Measurements from ENCODE around the gene ANXA6. TPM values are rescaled to one million over a fixed set of nuclear protein-coding genes. Genes with fewer than 3 reads are reported as not detected.

ANXA6 gene
- total and polyA plus RNA-seq, 5 donors from 2014 or later, result 171 to 364 (median 290) TPM

DNA sequence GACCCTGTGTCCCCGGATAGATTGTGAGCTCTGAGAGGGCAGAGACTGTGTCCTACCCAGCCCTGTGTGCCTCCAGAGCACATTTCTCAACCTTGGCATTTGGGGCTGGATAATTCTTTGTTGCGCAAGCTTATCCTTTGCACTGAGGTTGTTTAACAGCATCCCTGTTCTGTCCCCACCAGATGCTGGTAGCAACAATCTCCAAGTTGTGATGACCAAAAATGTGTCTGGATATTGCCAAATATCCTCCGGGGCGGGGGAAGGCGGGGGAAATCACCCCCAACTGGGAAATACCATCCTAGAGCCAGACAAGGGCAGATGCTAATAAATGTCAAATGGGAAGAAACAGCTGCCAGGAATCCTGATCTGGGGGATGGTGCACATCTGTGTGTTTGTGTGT lies 52.8 kb downstream of the ANXA6 start:
- Mint-ChIP-seq H3K27me3 (no peaks in the 10 kb centered on the region), H3K36me3 (peaks cover 64% of the 10 kb centered on the region)

DNA sequence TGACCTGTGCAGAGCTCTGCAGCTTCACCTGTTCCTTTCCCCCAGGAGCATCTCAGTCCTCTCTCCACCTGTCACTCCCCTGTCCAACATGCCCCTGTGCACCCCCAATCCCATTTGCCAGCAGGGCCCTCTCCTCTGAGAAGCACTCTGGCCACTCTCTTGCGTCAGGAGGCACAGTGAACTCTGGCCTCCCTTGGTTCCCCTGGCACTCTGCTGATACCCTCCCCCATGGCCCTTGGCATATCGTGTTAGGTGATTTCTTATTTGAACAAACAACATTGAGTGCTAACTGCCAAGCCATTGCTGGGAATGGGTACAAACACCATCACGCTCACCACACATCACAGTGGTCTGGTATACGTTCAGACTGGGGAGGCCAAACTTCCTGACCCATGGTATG lies 55.8 kb downstream of the ANXA6 start:
- DNase-seq (no peak), ATAC-seq (ENCODE audit: low read depth in 2 of 2) (no peak)
- H3K4me1 Mint-ChIP-seq, result peaks cover 0 to 23% (median 19%) of the 10 kb centered on the region in 4 donors
- Histone ChIP-seq H3K27ac (ENCODE audit: insufficient read depth, low read length, poor library complexity, severe bottlenecking) (no peak overlapping the region), H3K4me1 (ENCODE audit: control insufficient read depth, insufficient read depth, low read length, poor library complexity, severe bottlenecking) (no peaks in the 10 kb centered on the region), H3K36me3 (ENCODE audit: control insufficient read depth, insufficient read depth, low read length) (peaks cover 78% of the 10 kb centered on the region), H3K27me3 (ENCODE audit: control insufficient read depth, insufficient read depth, low read length) (no peaks in the 10 kb centered on the region), H3K4me3 (ENCODE audit: low read depth, low read length) (no peak overlapping the region), H3K9me3 (ENCODE audit: control insufficient read depth in 2 of 2, low read length in 2 of 2) (no peaks in the 10 kb centered on the region)
- peaks cover 46% of the 10 kb centered on the region for H3K36me3 Mint-ChIP-seq
- H3K27me3 Mint-ChIP-seq, result no peaks in the 10 kb centered on the region
- no peaks in the 10 kb centered on the region for H3K9me3 Mint-ChIP-seq
- peak overlapping the region in 2 of 3 donors; percentile 32 to 85 for H3K27ac Mint-ChIP-seq
- H3K4me3 Mint-ChIP-seq, result no peak overlapping the region

More for the DNA sequence above, 52.8 kb downstream of the ANXA6 start:
- H3K9me3 Mint-ChIP-seq, result no peaks in the 10 kb centered on the region
- Histone ChIP-seq H3K9me3 (ENCODE audit: control insufficient read depth in 2 of 2, low read length in 2 of 2) (no peaks in the 10 kb centered on the region), H3K36me3 (ENCODE audit: control insufficient read depth, insufficient read depth, low read length) (peaks cover 98% of the 10 kb centered on the region), H3K27ac (ENCODE audit: insufficient read depth, low read length, poor library complexity, severe bottlenecking) (no peak overlapping the region), H3K27me3 (ENCODE audit: control insufficient read depth, insufficient read depth, low read length) (no peaks in the 10 kb centered on the region), H3K4me3 (ENCODE audit: low read depth, low read length) (no peak overlapping the region), H3K4me1 (ENCODE audit: control insufficient read depth, insufficient read depth, low read length, poor library complexity, severe bottlenecking) (no peaks in the 10 kb centered on the region)
- no peak for ATAC-seq (ENCODE audit: low read depth in 2 of 2)
- H3K4me3 Mint-ChIP-seq, result no peak overlapping the region
- DNase-seq, result no peak
- H3K4me1 Mint-ChIP-seq, result peaks cover 0 to 13% (median 5%) of the 10 kb centered on the region in 4 donors
- peak overlapping the region in 2 of 3 donors; percentile 13 to 20 for H3K27ac Mint-ChIP-seq

DNA sequence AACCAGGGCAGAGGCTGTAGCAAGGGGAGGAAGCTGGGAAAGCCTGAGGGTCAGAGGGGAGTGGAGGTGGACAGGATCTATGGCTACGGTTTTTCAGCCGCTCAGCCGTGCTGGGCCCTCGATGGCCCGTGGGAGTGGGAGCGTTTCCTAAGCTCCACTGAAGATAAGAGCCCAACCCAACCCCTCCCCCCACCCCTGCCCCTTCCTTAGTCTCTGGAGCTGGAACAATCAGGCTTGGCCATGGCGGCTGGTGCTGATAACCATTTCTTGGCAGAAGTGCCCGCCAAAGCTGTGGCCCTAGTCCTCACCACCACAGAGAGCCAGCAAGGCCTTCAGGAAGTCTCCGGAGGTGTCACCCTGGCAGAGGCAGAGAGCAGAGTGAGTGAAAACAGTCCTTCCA lies 56.4 kb downstream of the ANXA6 start:
- H3K27me3 Mint-ChIP-seq, result no peaks in the 10 kb centered on the region

DNA sequence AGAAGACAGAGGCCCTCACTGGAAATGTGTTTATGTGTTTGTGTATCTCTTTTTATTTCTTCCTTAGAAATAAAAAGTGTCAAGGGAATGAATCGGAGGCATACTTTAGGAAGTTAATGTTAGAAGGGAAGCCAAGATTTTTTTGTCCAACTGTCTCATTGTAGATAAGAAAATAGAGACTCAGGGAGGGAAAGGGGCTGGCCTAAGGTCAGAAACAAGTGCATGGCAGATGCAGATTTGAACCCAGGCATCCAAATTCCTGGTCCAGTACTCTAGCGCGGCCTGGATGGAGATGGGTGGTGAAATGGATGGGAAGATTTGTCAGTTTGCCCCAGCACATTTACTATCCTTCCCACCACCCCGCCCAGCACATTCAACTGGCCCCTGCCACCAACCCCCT lies 56.9 kb downstream of the ANXA6 start:
- H3K4me3 ChIP-seq (ENCODE audit: low read depth, low read length), result no peak overlapping the region
- DNase-seq (no peak), ATAC-seq (ENCODE audit: low read depth in 2 of 2) (no peak)
- no peaks in the 10 kb centered on the region for H3K9me3 ChIP-seq (ENCODE audit: control insufficient read depth in 2 of 2, low read length in 2 of 2)
- no peak overlapping the region for H3K4me3 Mint-ChIP-seq
- H3K27ac ChIP-seq (ENCODE audit: insufficient read depth, low read length, poor library complexity, severe bottlenecking), result no peak overlapping the region
- peak overlapping the region in 2 of 3 donors; percentile 37 to 38 for H3K27ac Mint-ChIP-seq
- H3K27me3 Mint-ChIP-seq, result no peaks in the 10 kb centered on the region
- H3K9me3 Mint-ChIP-seq, result no peaks in the 10 kb centered on the region
- H3K4me1 Mint-ChIP-seq, result peaks cover 0 to 34% (median 27%) of the 10 kb centered on the region in 4 donors
- H3K36me3 Mint-ChIP-seq, result peaks cover 39% of the 10 kb centered on the region
- H3K27me3 ChIP-seq (ENCODE audit: control insufficient read depth, insufficient read depth, low read length), result no peaks in the 10 kb centered on the region
- peaks cover 67% of the 10 kb centered on the region for H3K36me3 ChIP-seq (ENCODE audit: control insufficient read depth, insufficient read depth, low read length)
- peaks cover 2% of the 10 kb centered on the region for H3K4me1 ChIP-seq (ENCODE audit: control insufficient read depth, insufficient read depth, low read length, poor library complexity, severe bottlenecking)

More for the DNA sequence above, 56.4 kb downstream of the ANXA6 start:
- H3K27ac Mint-ChIP-seq, result peak overlapping the region in 1 of 3 donors; percentile 37
- no peaks in the 10 kb centered on the region for H3K9me3 ChIP-seq (ENCODE audit: control insufficient read depth in 2 of 2, low read length in 2 of 2)
- H3K4me3 Mint-ChIP-seq, result no peak overlapping the region
- DNase-seq, result no peak
- no peaks in the 10 kb centered on the region for H3K4me1 ChIP-seq (ENCODE audit: control insufficient read depth, insufficient read depth, low read length, poor library complexity, severe bottlenecking)
- ATAC-seq (ENCODE audit: low read depth in 2 of 2), result no peak
- H3K4me3 ChIP-seq (ENCODE audit: low read depth, low read length), result no peak overlapping the region
- no peak overlapping the region for H3K27ac ChIP-seq (ENCODE audit: insufficient read depth, low read length, poor library complexity, severe bottlenecking)
- H3K36me3 ChIP-seq (ENCODE audit: control insufficient read depth, insufficient read depth, low read length), result peaks cover 72% of the 10 kb centered on the region
- H3K36me3 Mint-ChIP-seq, result peaks cover 40% of the 10 kb centered on the region
- no peaks in the 10 kb centered on the region for H3K9me3 Mint-ChIP-seq
- H3K4me1 Mint-ChIP-seq, result peaks cover 0 to 29% (median 23%) of the 10 kb centered on the region in 4 donors
- H3K27me3 ChIP-seq (ENCODE audit: control insufficient read depth, insufficient read depth, low read length), result no peaks in the 10 kb centered on the region

DNA sequence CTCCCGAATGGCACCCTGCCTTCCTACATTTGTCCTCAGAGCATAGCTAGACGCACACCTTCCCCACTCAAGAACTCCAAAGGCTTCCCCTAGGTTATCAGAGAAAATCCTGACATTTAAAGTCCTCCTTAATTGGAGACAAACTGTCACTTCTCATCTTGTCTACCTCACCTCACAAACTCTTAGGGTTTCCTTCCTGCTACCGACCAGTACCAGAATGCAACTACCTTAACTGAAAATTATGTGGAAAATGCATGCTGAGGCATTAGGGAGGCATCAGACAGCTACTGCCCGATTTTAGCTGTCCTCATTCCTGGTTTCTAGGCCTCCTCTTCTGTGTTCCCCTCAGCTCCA lies 58.8 kb downstream of the ANXA6 start:
- no peak overlapping the region for H3K4me3 Mint-ChIP-seq
- no peak overlapping the region for H3K4me3 ChIP-seq (ENCODE audit: low read depth, low read length)
- H3K36me3 ChIP-seq (ENCODE audit: control insufficient read depth, insufficient read depth, low read length), result peaks cover 48% of the 10 kb centered on the region
- H3K27ac ChIP-seq (ENCODE audit: insufficient read depth, low read length, poor library complexity, severe bottlenecking), result no peak overlapping the region
- no peaks in the 10 kb centered on the region for H3K9me3 Mint-ChIP-seq
- H3K4me1 ChIP-seq (ENCODE audit: control insufficient read depth, insufficient read depth, low read length, poor library complexity, severe bottlenecking), result peaks cover 22% of the 10 kb centered on the region
- peak overlapping the region; percentile 68 to 78 (median 75) for H3K27ac Mint-ChIP-seq
- no peaks in the 10 kb centered on the region for H3K27me3 ChIP-seq (ENCODE audit: control insufficient read depth, insufficient read depth, low read length)
- no peaks in the 10 kb centered on the region for H3K27me3 Mint-ChIP-seq
- no peaks in the 10 kb centered on the region for H3K9me3 ChIP-seq (ENCODE audit: control insufficient read depth in 2 of 2, low read length in 2 of 2)
- DNase-seq (no peak), ATAC-seq (ENCODE audit: low read depth in 2 of 2) (no peak)
- peaks cover 28% of the 10 kb centered on the region for H3K36me3 Mint-ChIP-seq
- peaks cover 0 to 53% (median 44%) of the 10 kb centered on the region in 4 donors for H3K4me1 Mint-ChIP-seq

DNA sequence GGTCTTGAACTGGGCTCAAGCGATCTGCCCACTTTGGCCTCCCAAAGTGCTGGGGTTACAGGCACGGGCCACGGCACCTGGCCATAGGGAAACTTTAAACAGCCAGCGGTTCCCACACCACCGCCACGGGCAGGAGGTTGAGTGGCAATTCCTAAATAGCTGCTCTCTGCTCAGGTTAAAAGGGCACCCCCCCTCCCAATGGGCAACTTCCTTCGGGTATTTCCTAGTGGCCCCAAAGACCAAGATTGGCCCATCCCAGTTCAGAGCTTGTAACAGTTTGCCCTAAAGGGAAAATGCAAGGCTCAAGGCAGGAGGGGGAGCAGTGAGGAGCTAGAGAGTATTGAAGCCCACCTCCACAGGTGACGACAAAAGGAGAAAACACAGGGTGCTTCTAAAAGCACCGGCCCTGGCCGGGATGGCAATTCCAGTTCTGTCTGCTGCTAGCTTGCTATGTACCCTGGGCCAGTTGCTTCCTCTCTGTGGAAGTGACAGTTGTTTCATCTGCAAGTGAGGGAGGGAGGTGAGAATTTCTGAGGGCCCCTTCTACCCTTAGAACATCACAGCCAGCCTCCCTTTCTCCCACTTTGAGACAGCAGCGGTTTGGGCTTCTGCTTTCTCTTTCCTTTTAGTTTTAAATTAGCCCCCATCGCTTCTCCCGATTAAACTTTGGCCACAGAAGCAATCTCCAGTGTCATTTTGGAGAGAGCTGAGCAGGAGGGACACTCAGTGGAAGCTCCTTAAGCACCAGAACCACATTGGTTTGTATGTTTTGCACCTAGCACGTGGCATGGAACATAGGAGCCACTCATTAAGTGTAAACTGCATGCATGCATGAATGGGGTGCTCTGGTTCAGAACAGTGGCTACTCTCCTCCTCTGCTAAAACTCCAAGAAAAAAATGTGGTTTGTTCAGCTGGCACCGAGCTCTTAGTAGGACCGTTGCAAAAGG lies 59.5 kb downstream of the ANXA6 start:
- Histone ChIP-seq H3K4me3 (ENCODE audit: low read depth, low read length) (no peak overlapping the region), H3K27ac (ENCODE audit: insufficient read depth, low read length, poor library complexity, severe bottlenecking) (no peak overlapping the region), H3K27me3 (ENCODE audit: control insufficient read depth, insufficient read depth, low read length) (no peaks in the 10 kb centered on the region), H3K36me3 (ENCODE audit: control insufficient read depth, insufficient read depth, low read length) (peaks cover 41% of the 10 kb centered on the region), H3K9me3 (ENCODE audit: control insufficient read depth in 2 of 2, low read length in 2 of 2) (no peaks in the 10 kb centered on the region), H3K4me1 (ENCODE audit: control insufficient read depth, insufficient read depth, low read length, poor library complexity, severe bottlenecking) (peaks cover 28% of the 10 kb centered on the region)
- Mint-ChIP-seq H3K4me3 (peak overlapping the region in 1 of 4 donors; percentile 16), H3K4me1 (peaks cover 0 to 59% (median 50%) of the 10 kb centered on the region in 4 donors), H3K9me3 (no peaks in the 10 kb centered on the region), H3K27ac (peak overlapping the region; percentile 39 to 75 (median 68)), H3K36me3 (peaks cover 24% of the 10 kb centered on the region), H3K27me3 (no peaks in the 10 kb centered on the region)
- ATAC-seq (ENCODE audit: low read depth in 2 of 2) (no peak), DNase-seq (peak in 1 of 3 donors; percentile 41)

DNA sequence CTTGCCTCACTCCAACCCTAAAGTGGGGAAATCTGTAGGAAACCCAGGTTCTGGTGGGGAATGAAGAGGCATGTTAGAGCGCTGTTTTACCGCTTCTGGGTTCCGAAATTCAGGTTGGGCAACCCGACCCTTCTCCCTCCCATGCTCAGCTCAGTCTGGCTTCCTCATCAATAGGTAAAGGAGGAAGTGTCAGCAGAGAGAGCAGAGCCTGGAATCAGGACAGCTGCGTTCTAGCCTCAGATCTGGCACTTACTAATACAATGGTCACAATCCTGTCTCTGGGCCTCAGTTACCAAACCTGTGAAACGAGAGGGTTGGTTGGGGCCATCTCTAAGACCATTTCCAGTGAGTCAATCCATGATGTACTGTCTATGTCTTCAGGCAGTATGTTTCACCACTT lies 60.5 kb downstream of the ANXA6 start:
- Histone ChIP-seq H3K27me3 (ENCODE audit: control insufficient read depth, insufficient read depth, low read length) (no peaks in the 10 kb centered on the region), H3K4me3 (ENCODE audit: low read depth, low read length) (no peak overlapping the region), H3K27ac (ENCODE audit: insufficient read depth, low read length, poor library complexity, severe bottlenecking) (peak overlapping the region; percentile 16), H3K4me1 (ENCODE audit: control insufficient read depth, insufficient read depth, low read length, poor library complexity, severe bottlenecking) (peaks cover 30% of the 10 kb centered on the region), H3K9me3 (ENCODE audit: control insufficient read depth in 2 of 2, low read length in 2 of 2) (no peaks in the 10 kb centered on the region), H3K36me3 (ENCODE audit: control insufficient read depth, insufficient read depth, low read length) (peaks cover 32% of the 10 kb centered on the region)
- no peak for ATAC-seq (ENCODE audit: low read depth in 2 of 2)
- DNase-seq, result no peak
- Mint-ChIP-seq H3K27ac (peak overlapping the region in 2 of 3 donors; percentile 73 to 85), H3K27me3 (no peaks in the 10 kb centered on the region), H3K4me3 (peak overlapping the region in 1 of 4 donors; percentile 21), H3K36me3 (peaks cover 22% of the 10 kb centered on the region), H3K9me3 (no peaks in the 10 kb centered on the region), H3K4me1 (peaks cover 0 to 64% (median 55%) of the 10 kb centered on the region in 4 donors)
